ENCODE measurements around the gene TMC2.
"Not testable (repeated sequence)": the region's sequence is repeated elsewhere in the genome, so short reads cannot be mapped to it uniquely, and the experiment has no call there.

TMC2 gene

GRCh38 chr20:2673453-2673852, 137.1 kb downstream of the TMC2 start:
- DNase-seq, result no peak

- DNase-seq, result no peak
Observed at GRCh38 chr20:2680046-2680445, 143.7 kb downstream of the TMC2 start.

- not testable (repeated sequence) for DNase-seq
Observed at GRCh38 chr20:2682040-2682439, 145.7 kb downstream of the TMC2 start.

- DNase-seq, result not testable (repeated sequence)
Observed at GRCh38 chr20:2684817-2685216, 148.4 kb downstream of the TMC2 start.

GRCh38 chr20:2687514-2687913, 151.1 kb downstream of the TMC2 start:
- no peak for DNase-seq

GRCh38 chr20:2688041-2688591, 151.7 kb downstream of the TMC2 start:
- peak; percentile 76 for DNase-seq

GRCh38 chr20:2690213-2690612, 153.8 kb downstream of the TMC2 start:
- no peak for DNase-seq

GRCh38 chr20:2690718-2691117, 154.3 kb downstream of the TMC2 start:
- no peak for DNase-seq

- no peak for DNase-seq
Observed at GRCh38 chr20:2691127-2691526, 154.8 kb downstream of the TMC2 start.
